B cell (primary cell): Measurements from ENCODE around the gene PRKAG2.

Source experiments
- CTCF ChIP-seq: fragments of 200-600 bp; IDR thresholded peaks from one replicate; pipeline ENCODE4 v1.8.0; 2022; ENCODE audit warnings: antibody characterized with exemption, mild to moderate bottlenecking
- EZH2 ChIP-seq: IDR thresholded peaks from 2 replicates; pipeline ENCODE4 v1.6.1; 2012; ENCODE audit warnings: borderline replicate concordance, low read depth, mild to moderate bottlenecking, moderate library complexity, low read length; ENCODE audit not compliant: insufficient read depth, poor library complexity, severe bottlenecking

GRCh38 chr7:151761231-151761630 lies 115.7 kb downstream of the PRKAG2 start:
- no peak for TF ChIP-seq CTCF
- TF ChIP-seq EZH2 = no peak
